HG03097 (cell line): Measurements from ENCODE around the gene STOML1.

ENCODE experiments used
- ATAC-seq: cut with Tn5 transposase; IDR thresholded peaks from one replicate; pipeline ENCODE4 v1.9.1; 2021; ENCODE audit not compliant: unreplicated experiment, low FRiP score

Gene STOML1

GRCh38 chr15:73991726-73992593, at the start of gene STOML1:
STOML1 (minus strand) TSS chr15:73992295; CDS start chr15:73992223, 72 bp downstream.
- ATAC-seq, result peak; percentile 64

GRCh38 chr15:74041311-74041756, 49.2 kb upstream of the STOML1 start:
- ATAC-seq, result no peak

- ATAC-seq, result no peak
Observed at GRCh38 chr15:74040109-74040850, 48.2 kb upstream of the STOML1 start.

- no peak for ATAC-seq
Observed at GRCh38 chr15:74039656-74040010, 47.5 kb upstream of the STOML1 start.

- ATAC-seq, result no peak
Observed at GRCh38 chr15:74038707-74039655, 46.9 kb upstream of the STOML1 start.

- ATAC-seq, result no peak
Observed at GRCh38 chr15:74037171-74038117, 45.3 kb upstream of the STOML1 start.

GRCh38 chr15:74036271-74037170, 44.4 kb upstream of the STOML1 start:
- ATAC-seq, result no peak

GRCh38 chr15:74035121-74036017, 43.3 kb upstream of the STOML1 start:
- ATAC-seq, result no peak

GRCh38 chr15:74034206-74034755, 42.2 kb upstream of the STOML1 start:
- ATAC-seq, result no peak

- no peak for ATAC-seq
Observed at GRCh38 chr15:74032606-74033561, 40.8 kb upstream of the STOML1 start.

GRCh38 chr15:74032046-74032445, 40.0 kb upstream of the STOML1 start:
- no peak for ATAC-seq

- no peak for ATAC-seq
Observed at GRCh38 chr15:74028646-74029045, 36.6 kb upstream of the STOML1 start.

- ATAC-seq, result no peak
Observed at GRCh38 chr15:74027688-74028087, 35.6 kb upstream of the STOML1 start.

GRCh38 chr15:74025436-74025835, 33.3 kb upstream of the STOML1 start:
- ATAC-seq, result no peak

- ATAC-seq, result no peak
Observed at GRCh38 chr15:74024687-74025086, 32.6 kb upstream of the STOML1 start.
